WI38 (cell line): ENCODE data around the gene OARD1.

Source experiments
- H3K4me3 ChIP-seq: 2 replicates; pipeline ENCODE4 v1.5.1; 2011; ENCODE audit warnings: low read depth, mild to moderate bottlenecking, control low read depth, low read length
- TF ChIP-seq, protein P1 (sequence below): IDR thresholded peaks from 2 replicates; pipeline ENCODE4 v1.5.1; 2012; ENCODE audit warnings: low read depth, mild to moderate bottlenecking, control low read depth, low read length

The OARD1 gene

DNA sequence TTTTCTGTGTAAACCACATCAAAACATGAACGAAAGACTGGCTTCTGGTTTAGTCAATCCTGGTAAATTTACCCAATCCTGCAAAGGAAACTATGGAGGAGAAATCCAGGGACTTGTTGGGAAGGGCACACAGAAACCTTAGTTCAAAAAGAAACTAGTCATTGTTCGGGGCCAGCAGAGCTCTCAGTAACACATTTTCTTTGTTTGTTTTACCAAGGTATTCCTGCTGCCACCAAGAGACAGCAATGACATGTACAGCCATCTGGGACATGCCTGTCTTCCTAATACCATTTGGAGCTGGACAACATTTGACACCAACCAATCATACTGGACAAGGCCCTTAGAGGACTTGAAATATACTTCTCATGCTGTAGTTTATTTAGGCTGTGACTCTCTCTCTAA lies 8.3 kb downstream of the OARD1 start:
- H3K4me3 ChIP-seq, result no peak overlapping the region
- TF ChIP-seq, protein P1, sequence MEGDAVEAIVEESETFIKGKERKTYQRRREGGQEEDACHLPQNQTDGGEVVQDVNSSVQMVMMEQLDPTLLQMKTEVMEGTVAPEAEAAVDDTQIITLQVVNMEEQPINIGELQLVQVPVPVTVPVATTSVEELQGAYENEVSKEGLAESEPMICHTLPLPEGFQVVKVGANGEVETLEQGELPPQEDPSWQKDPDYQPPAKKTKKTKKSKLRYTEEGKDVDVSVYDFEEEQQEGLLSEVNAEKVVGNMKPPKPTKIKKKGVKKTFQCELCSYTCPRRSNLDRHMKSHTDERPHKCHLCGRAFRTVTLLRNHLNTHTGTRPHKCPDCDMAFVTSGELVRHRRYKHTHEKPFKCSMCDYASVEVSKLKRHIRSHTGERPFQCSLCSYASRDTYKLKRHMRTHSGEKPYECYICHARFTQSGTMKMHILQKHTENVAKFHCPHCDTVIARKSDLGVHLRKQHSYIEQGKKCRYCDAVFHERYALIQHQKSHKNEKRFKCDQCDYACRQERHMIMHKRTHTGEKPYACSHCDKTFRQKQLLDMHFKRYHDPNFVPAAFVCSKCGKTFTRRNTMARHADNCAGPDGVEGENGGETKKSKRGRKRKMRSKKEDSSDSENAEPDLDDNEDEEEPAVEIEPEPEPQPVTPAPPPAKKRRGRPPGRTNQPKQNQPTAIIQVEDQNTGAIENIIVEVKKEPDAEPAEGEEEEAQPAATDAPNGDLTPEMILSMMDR, result no peak

DNA sequence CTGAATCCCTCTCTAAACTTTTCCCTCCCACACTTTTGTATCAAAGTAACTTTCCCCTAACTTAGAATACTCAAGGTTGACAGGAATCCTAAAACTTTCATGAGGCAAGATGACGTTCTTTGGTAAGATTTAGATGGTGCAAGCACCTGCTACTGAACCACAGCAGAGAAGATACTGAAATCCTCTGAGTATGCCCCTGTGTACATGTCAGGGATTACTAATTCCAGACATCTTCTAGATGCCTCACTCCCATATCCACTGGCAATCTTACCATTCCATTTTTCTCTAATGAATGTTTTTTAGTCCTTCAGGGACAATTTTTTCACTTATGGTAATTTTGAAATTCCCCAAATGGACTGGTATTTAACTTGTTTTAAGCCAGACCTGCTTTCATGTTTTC lies 10.1 kb downstream of the OARD1 start:
- TF ChIP-seq, protein P1, result no peak
- no peak overlapping the region for H3K4me3 ChIP-seq

DNA sequence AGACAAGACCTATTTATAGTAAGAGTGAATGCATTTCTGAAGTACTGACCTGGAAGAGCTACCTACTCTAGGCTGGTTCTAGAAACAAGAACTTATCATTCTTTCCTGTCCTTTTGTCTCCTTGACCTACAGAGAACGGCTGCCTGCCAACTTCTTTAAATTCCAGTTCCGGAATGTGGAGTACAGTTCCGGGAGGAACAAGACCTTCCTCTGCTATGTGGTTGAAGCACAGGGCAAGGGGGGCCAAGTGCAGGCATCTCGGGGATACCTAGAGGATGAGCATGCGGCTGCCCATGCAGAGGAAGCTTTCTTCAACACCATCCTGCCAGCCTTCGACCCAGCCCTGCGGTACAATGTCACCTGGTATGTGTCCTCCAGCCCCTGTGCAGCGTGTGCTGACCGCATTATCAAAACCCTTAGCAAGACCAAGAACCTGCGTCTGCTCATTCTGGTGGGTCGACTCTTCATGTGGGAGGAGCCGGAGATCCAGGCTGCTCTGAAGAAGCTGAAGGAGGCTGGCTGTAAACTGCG lies 10.9 kb downstream of the OARD1 start:
- no peak overlapping the region for H3K4me3 ChIP-seq
- TF ChIP-seq, protein P1, result no peak

DNA sequence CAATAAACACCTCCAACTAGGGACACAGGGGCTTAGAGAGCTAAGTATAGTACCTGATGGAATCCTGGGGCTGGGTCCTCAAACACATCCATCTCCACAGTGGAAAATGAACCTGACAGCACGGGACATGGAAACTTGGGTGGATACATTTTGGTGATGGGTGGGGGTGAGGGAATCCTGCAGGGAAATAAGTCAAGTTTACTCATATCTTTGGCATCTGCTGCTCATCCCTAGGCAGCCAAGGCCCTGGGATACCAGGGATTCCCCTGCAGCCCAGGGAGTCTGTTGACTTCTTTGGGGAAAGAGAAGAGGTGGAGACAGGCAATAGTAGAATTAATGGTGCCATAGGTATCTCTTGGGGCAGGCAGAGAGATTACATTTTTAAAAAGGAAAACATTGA lies 12.6 kb downstream of the OARD1 start:
- TF ChIP-seq, protein P1, result no peak

DNA sequence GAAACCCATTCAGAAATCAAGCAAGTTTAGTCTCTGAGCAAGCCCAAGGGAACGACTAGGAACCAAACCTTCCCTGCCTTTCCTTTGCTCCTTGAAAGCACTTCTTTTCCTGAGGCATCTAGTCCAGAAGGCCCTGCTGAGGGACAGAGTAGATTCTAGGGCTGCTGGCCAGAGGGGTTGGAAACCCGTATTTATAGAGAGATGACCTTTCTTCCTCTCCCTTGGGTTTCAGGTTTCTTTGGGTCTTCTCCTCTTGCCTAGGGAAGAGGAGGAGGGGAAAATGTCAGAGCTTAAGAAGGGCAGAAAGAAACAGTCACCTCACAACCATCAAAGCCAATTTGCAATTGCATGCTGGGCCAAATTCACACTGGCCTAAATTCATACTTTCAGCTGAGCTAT lies 13.4 kb downstream of the OARD1 start:
- TF ChIP-seq, protein P1, result no peak
- no peak overlapping the region for H3K4me3 ChIP-seq

More for the DNA sequence above, 12.6 kb downstream of the OARD1 start:
- no peak overlapping the region for H3K4me3 ChIP-seq

DNA sequence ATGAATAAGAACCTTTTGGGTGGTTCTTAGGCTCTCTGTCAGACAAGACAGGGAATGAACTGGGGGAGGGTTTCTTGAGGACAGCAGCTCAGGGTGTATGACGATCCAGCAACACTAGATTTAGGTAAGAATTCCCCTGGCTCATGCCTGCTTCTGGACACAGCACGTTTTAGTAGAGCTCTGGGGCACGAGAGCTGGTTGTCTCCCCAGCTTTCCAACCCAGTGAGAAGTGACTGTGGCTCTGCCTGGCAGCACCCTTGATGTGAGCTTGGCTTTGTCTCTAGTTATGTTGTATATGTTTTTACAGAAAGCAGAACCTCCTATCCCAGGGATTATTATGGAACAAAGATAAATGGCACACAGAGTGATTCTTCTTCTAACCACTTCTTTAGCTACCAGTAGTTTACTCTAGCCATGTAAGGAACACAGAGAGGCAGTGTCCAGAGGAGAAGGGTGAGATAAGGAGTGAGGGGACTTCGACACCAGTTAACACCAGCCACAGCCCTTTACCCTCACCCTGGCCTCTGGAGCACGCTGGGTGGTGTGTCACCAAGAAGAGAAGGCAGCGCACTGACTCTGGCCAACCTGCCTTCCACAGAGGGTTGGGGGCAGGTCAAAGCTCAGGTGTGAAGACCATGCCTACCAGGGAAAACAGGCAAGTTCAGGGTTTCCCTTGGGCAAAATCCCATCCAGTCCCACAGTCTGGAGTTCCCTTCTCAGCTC lies 15.2 kb downstream of the OARD1 start:
- H3K4me3 ChIP-seq, result no peak overlapping the region
- TF ChIP-seq, protein P1, result no peak

DNA sequence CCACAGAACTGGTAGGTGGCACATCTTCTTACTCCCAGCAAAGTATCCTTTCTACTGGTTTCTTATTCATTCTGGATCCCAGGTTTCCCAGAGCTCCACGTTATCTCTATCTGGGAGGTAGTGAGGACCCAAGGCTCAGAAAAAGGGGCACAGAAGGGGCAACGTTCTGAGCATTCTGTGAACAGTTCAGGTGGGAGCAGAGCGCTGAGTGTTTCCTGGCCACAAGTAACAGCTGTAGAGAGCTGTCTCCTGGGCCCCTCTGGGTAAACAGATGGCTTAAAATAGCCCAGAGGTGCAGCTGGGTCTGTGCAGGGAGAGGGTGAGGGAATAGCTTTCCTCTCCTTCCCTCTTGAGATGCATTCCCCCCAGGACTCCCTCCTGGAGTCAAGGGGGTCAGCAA lies 17.0 kb downstream of the OARD1 start:
- H3K4me3 ChIP-seq, result no peak overlapping the region
- TF ChIP-seq, protein P1, result no peak
